ENCODE results near the gene IGFBP4.
"Not testable (repeated sequence)": the region's sequence is repeated elsewhere in the genome, so short reads cannot be mapped to it uniquely, and the experiment has no call there.

Gene IGFBP4

GRCh38 chr17:40443196-40443987, at the start of gene IGFBP4:
IGFBP4 (plus strand) TSS chr17:40443450; CDS start chr17:40443736, 286 bp downstream.
- no peak for DNase-seq

- DNase-seq, result no peak
Measured at GRCh38 chr17:40399185-40399584, 44.1 kb upstream of the IGFBP4 start.

GRCh38 chr17:40402668-40403067, 40.6 kb upstream of the IGFBP4 start:
- no peak for DNase-seq

- DNase-seq, result no peak
Measured at GRCh38 chr17:40404003-40404402, 39.2 kb upstream of the IGFBP4 start.

- no peak for DNase-seq
Measured at GRCh38 chr17:40407460-40407859, 35.8 kb upstream of the IGFBP4 start.

GRCh38 chr17:40409540-40409939, 33.7 kb upstream of the IGFBP4 start:
- DNase-seq, result not testable (repeated sequence)

GRCh38 chr17:40410082-40410481, 33.2 kb upstream of the IGFBP4 start:
- no peak for DNase-seq

GRCh38 chr17:40411821-40412220, 31.4 kb upstream of the IGFBP4 start:
- no peak for DNase-seq

GRCh38 chr17:40412880-40413279, 30.4 kb upstream of the IGFBP4 start:
- no peak for DNase-seq

GRCh38 chr17:40414312-40414711, 28.9 kb upstream of the IGFBP4 start:
- not testable (repeated sequence) for DNase-seq

GRCh38 chr17:40415390-40415789, 27.9 kb upstream of the IGFBP4 start:
- no peak for DNase-seq

- no peak for DNase-seq
Measured at GRCh38 chr17:40416671-40417070, 26.6 kb upstream of the IGFBP4 start.

GRCh38 chr17:40417258-40417608, 26.0 kb upstream of the IGFBP4 start:
- DNase-seq, result peak in 1 of 2 experiments; percentile 29

GRCh38 chr17:40417609-40418427, 25.4 kb upstream of the IGFBP4 start, which contains the start of gene TOP2A:
TOP2A (minus strand) TSS chr17:40417896; CDS start chr17:40417791, 105 bp downstream.
- peak; percentile 99 for DNase-seq

- DNase-seq, result no peak
Measured at GRCh38 chr17:40418428-40418706, 24.9 kb upstream of the IGFBP4 start.

GRCh38 chr17:40419559-40420331, 23.5 kb upstream of the IGFBP4 start:
- no peak for DNase-seq

- DNase-seq, result peak in 1 of 2 experiments; percentile 5
Measured at GRCh38 chr17:40422990-40423633, 20.1 kb upstream of the IGFBP4 start.

- DNase-seq, result no peak
Measured at GRCh38 chr17:40425741-40426140, 17.5 kb upstream of the IGFBP4 start.

- no peak for DNase-seq
Measured at GRCh38 chr17:40427002-40427491, 16.2 kb upstream of the IGFBP4 start.

GRCh38 chr17:40430272-40431230, 12.7 kb upstream of the IGFBP4 start:
- DNase-seq, result no peak

GRCh38 chr17:40431231-40431602, 12.0 kb upstream of the IGFBP4 start:
- DNase-seq, result no peak

All from NCI-H187 (cell line).